H1 (cell line): ENCODE data around the gene SLC26A11. TPM values are rescaled to one million over a fixed set of nuclear protein-coding genes. Genes with fewer than 3 reads are reported as not detected.

Experiments used
- CTCF ChIA-PET: fragments of 300-600 bp; sonication (Branson Sonifier 250); formaldehyde crosslinking; loops from one replicate; lab custom pipeline; 2021; ENCODE audit not compliant: partially characterized antibody; lab: Charles Lee
- POLR2A ChIA-PET: fragments of 300-600 bp; sonication (Branson Sonifier 250); formaldehyde crosslinking; loops from one replicate; lab custom pipeline; 2021; ENCODE audit warnings: inconsistent platforms; ENCODE audit not compliant: partially characterized antibody; lab: Charles Lee
- DNase-seq, 2 experiments: peaks; one replicate each; pipeline versions ENCODE4 v3.0.0 to v3.0.0-alpha.2; 2010 to 2022; ENCODE audit warnings: low spot score in 2 of 2, low read depth in 1 of 2, mixed read lengths in 1 of 2
- FAIRE-seq: peaks from 2 replicates; lab custom pipeline; 2011; peaks lifted over from hg19 to GRCh38; lab: Jason Lieb, UNC
- H2AFZ ChIP-seq: 2 replicates; pipeline ENCODE4 v1.8.1; 2012; ENCODE audit warnings: low read length, inconsistent platforms
- H2AK5ac ChIP-seq: 2 replicates; pipeline ENCODE4 v1.6.1; 2013; ENCODE audit warnings: low read depth, low read length
- H2BK120ac ChIP-seq: replicated peaks from 2 replicates; pipeline ENCODE3; 2013; ENCODE audit warnings: low read depth, low read length, inconsistent platforms
- H2BK12ac ChIP-seq: 2 replicates; pipeline ENCODE4 v1.6.1; 2013; ENCODE audit warnings: low read depth, low read length
- H2BK15ac ChIP-seq: 2 replicates; pipeline ENCODE4 v1.6.1; 2013; ENCODE audit warnings: low read length
- H2BK20ac ChIP-seq: 2 replicates; pipeline ENCODE4 v1.6.1; 2013; ENCODE audit warnings: low read length
- H2BK5ac ChIP-seq: 2 replicates; pipeline ENCODE4 v1.6.1; 2013; ENCODE audit warnings: low read depth, low read length
- H3K14ac ChIP-seq: 2 replicates; pipeline ENCODE4 v1.6.1; 2013; ENCODE audit warnings: inconsistent platforms; ENCODE audit not compliant: insufficient read length
- H3K18ac ChIP-seq: 2 replicates; pipeline ENCODE4 v1.6.1; 2013; ENCODE audit warnings: low read length; ENCODE audit errors: extremely low read depth
- H3K23ac ChIP-seq: 2 replicates; pipeline ENCODE4 v1.6.1; 2013; ENCODE audit warnings: inconsistent platforms; ENCODE audit not compliant: insufficient read length
- H3K23me2 ChIP-seq: 2 replicates; pipeline ENCODE4 v1.6.1; 2013; ENCODE audit warnings: low read depth, low read length
- H3K27ac ChIP-seq: 2 replicates; pipeline ENCODE4 v1.6.1; 2011; ENCODE audit warnings: low read depth, low read length, inconsistent platforms
- H3K27me3 ChIP-seq, 4 experiments: replicated peaks in 1 of 4; 1 replicate in 1 of 4; 2 replicates in 3 of 4; pipeline versions ENCODE4 v1.6.1 to v1.8.1; 2011 to 2013; ENCODE audit warnings: low read length in 3 of 4, mild to moderate bottlenecking in 3 of 4, inconsistent platforms in 2 of 4, mixed read lengths in 2 of 4, moderate library complexity in 1 of 4; ENCODE audit not compliant: control insufficient read depth in 3 of 4, insufficient read depth in 3 of 4; ENCODE audit errors: extremely low read depth in 1 of 4
- H3K36me3 ChIP-seq, 4 experiments: 2 replicates each; pipeline versions ENCODE4 v1.6.1 to v1.8.1; 2011 to 2013; ENCODE audit warnings: mild to moderate bottlenecking in 4 of 4, low read length in 3 of 4, moderate library complexity in 2 of 4, control low read depth in 1 of 4, inconsistent platforms in 1 of 4; ENCODE audit not compliant: insufficient read depth in 4 of 4, control insufficient read depth in 2 of 4
- H3K4ac ChIP-seq: replicated peaks from 2 replicates; pipeline ENCODE3; 2013; ENCODE audit warnings: low read length, low read depth, mixed read lengths, inconsistent platforms; ENCODE audit not compliant: insufficient read length
- H3K4me1 ChIP-seq, 4 experiments: replicated peaks in 1 of 4; 1 replicate in 1 of 4; 2 replicates in 3 of 4; pipeline versions ENCODE4 v1.6.1 to v1.8.1; 2011 to 2013; ENCODE audit warnings: low read length in 3 of 4, inconsistent platforms in 2 of 4, mixed read lengths in 1 of 4; ENCODE audit not compliant: insufficient read depth in 4 of 4, control insufficient read depth in 3 of 4
- H3K4me2 ChIP-seq, 2 experiments: 2 replicates each; pipeline versions ENCODE4 v1.6.1 to v1.8.1; 2011 to 2013; ENCODE audit warnings: low read depth in 2 of 2, low read length in 2 of 2, control low read depth in 1 of 2, inconsistent platforms in 1 of 2, mild to moderate bottlenecking in 1 of 2; ENCODE audit not compliant: insufficient read depth in 1 of 2
- H3K4me3 ChIP-seq, 4 experiments: fragments of 200-600, 300-600 bp in 1 of 4; sonication (generic), shearing (Covaris generic), sonication (Bioruptor Twin) in 1 of 4; 2 replicates each; pipeline versions ENCODE4 v1.5.1 to v1.8.1; 2011 to 2016; ENCODE audit warnings: low read length in 4 of 4, low read depth in 3 of 4, control low read depth in 2 of 4, inconsistent platforms in 2 of 4, mild to moderate bottlenecking in 2 of 4, mixed read lengths in 1 of 4, moderate library complexity in 1 of 4; ENCODE audit not compliant: insufficient read depth in 2 of 4; ENCODE audit errors: extremely low read depth in 1 of 4
- H3K56ac ChIP-seq: replicated peaks from 2 replicates; pipeline ENCODE3; 2013; ENCODE audit warnings: low read depth, mild to moderate bottlenecking, mixed read lengths, low read length, inconsistent platforms; ENCODE audit not compliant: insufficient read length
- H3K79me1 ChIP-seq: 2 replicates; pipeline ENCODE4 v1.6.1; 2013; ENCODE audit warnings: low read depth, low read length, control low read depth
- H3K79me2 ChIP-seq, 2 experiments: 2 replicates each; pipeline versions ENCODE4 v1.6.1 to v1.8.1; 2012 to 2013; ENCODE audit warnings: low read length in 2 of 2, mild to moderate bottlenecking in 2 of 2, inconsistent platforms in 1 of 2; ENCODE audit not compliant: insufficient read depth in 2 of 2, control insufficient read depth in 1 of 2
- H3K9ac ChIP-seq, 4 experiments: replicated peaks in 1 of 4; 1 replicate in 1 of 4; 2 replicates in 3 of 4; pipeline versions ENCODE4 v1.6.1 to v1.8.1; 2011 to 2013; ENCODE audit warnings: low read depth in 3 of 4, low read length in 3 of 4, control low read depth in 2 of 4, mild to moderate bottlenecking in 2 of 4, moderate library complexity in 2 of 4, inconsistent platforms in 1 of 4; ENCODE audit errors: extremely low read depth in 1 of 4
- H3K9me3 ChIP-seq, 2 experiments: 2 replicates each; pipeline versions ENCODE4 v1.6.1 to v1.8.1; 2012 to 2013; ENCODE audit warnings: mild to moderate bottlenecking in 2 of 2, moderate library complexity in 2 of 2, control low read depth in 1 of 2, inconsistent platforms in 1 of 2, low read depth in 1 of 2, low read length in 1 of 2, mixed read lengths in 1 of 2; ENCODE audit not compliant: insufficient read depth in 2 of 2
- H4K20me1 ChIP-seq, 2 experiments: replicated peaks in 1 of 2; 2 replicates each; pipeline versions ENCODE3 to v1.8.1; 2011 to 2013; ENCODE audit warnings: inconsistent platforms in 2 of 2, low read length in 2 of 2, mild to moderate bottlenecking in 1 of 2; ENCODE audit not compliant: insufficient read depth in 2 of 2, control insufficient read depth in 1 of 2
- H4K5ac ChIP-seq: 2 replicates; pipeline ENCODE4 v1.6.1; 2013; ENCODE audit warnings: low read length, low read depth, mixed read lengths, inconsistent platforms; ENCODE audit not compliant: insufficient read length
- H4K8ac ChIP-seq: 2 replicates; pipeline ENCODE4 v1.8.0; 2013; ENCODE audit warnings: mild to moderate bottlenecking, moderate library complexity, low read length, inconsistent platforms; ENCODE audit not compliant: insufficient read depth; ENCODE audit errors: extremely low read depth
- H4K91ac ChIP-seq: replicated peaks from 2 replicates; pipeline ENCODE3; 2013; ENCODE audit warnings: low read length, mixed read lengths, inconsistent platforms; ENCODE audit not compliant: insufficient read length
- WGBS, 2 experiments: shearing (Covaris generic) in 1 of 2; methylation state at CpG; one replicate each; pipeline versions ENCODE4 v1.1.6 to v1.1.7; 2013 to 2015; ENCODE audit warnings: low lambda C conversion rate in 2 of 2, mixed read lengths in 2 of 2, inconsistent platforms in 1 of 2, low coverage in 1 of 2, missing lambda C conversion rate in 1 of 2; ENCODE audit not compliant: insufficient replicate concordance in 2 of 2, insufficient coverage in 1 of 2, insufficient read length in 1 of 2; ENCODE audit errors: extremely low coverage in 1 of 2, missing lambda C conversion rate in 1 of 2; 5-methylcytosine and 5-hydroxymethylcytosine counted together
- polyA plus RNA-seq, 7 experiments: library from polyadenylated mRNA; depleted of rRNA in 3 of 7; stranded (reverse) in 5 of 7; unstranded in 2 of 7; fragments of >200 nt in 5 of 7; fragments of 200-250 nt in 2 of 7; gene quantifications; 1 replicate in 5 of 7; 2 replicates in 1 of 7; 4 replicates in 1 of 7; pipeline versions ENCODE4 v1.2.1 to v1.2.3, GENCODE V29; 2011 to 2013; ENCODE audit warnings: missing spikeins in 2 of 7, mixed read lengths in 2 of 7
- total RNA-seq: library from RNA; stranded (reverse); fragmentation: NEBNext Ultra II Directional; extraction: Animal tissue kit (Norgen Biotek cat#: 25700); gene quantifications from 2 replicates; pipeline ENCODE4 v1.2.1, GENCODE V29; 2021

SLC26A11 gene
- total and polyA plus RNA-seq, 2 of the 8 experiments (the other 6 are each of a cell fraction or from before 2014, with no cell fraction given), result 15.5 to 25.9 TPM

GRCh38 chr17:80182845-80183223 is 37.4 kb upstream of the SLC26A11 start:
- no peak overlapping the region for H2AK5ac ChIP-seq
- no peaks in the 10 kb centered on the region for H3K9me3 ChIP-seq
- H3K79me1 ChIP-seq, result no peaks in the 10 kb centered on the region; the same call in 1 of the 2 replicates
- no peak overlapping the region for H2BK5ac ChIP-seq
- H3K56ac ChIP-seq, result no peak overlapping the region
- WGBS, 2 experiments, result 93% methylated on average over 12 of the region's 12 CpGs; no CpG with 5 or more reads in 1 of the 2 experiments
- 0 out of 2 replicates have a peak overlapping the region, but pooled peaks have one; percentile 15 for H4K8ac ChIP-seq
- no peak overlapping the region for H3K23ac ChIP-seq
- no peak overlapping the region for H2BK15ac ChIP-seq
- no peaks in the 10 kb centered on the region for H4K20me1 ChIP-seq
- CTCF ChIA-PET, result interaction anchor here (0.5 to 8.9 kb wide), 13 partner anchors 9 to 182 kb away, joined by 3 to 73 read pairs (median 5); no protein-coding TSS in a partner anchor
- H3K27me3 ChIP-seq, result no peaks in the 10 kb centered on the region
- H3K79me2 ChIP-seq, result no peaks in the 10 kb centered on the region
- no peak overlapping the region for H3K18ac ChIP-seq
- H2BK20ac ChIP-seq, result no peak overlapping the region
- H3K36me3 ChIP-seq, result no peaks in the 10 kb centered on the region
- H3K23me2 ChIP-seq, result no peaks in the 10 kb centered on the region
- no peak overlapping the region for H4K5ac ChIP-seq
- no peak overlapping the region for H3K4me2 ChIP-seq
- H3K4me1 ChIP-seq, result no peaks in the 10 kb centered on the region
- no peak overlapping the region for H3K14ac ChIP-seq
- H4K91ac ChIP-seq, result no peak overlapping the region
- no peak overlapping the region for H3K27ac ChIP-seq
- H3K4ac ChIP-seq, result no peak overlapping the region
- POLR2A ChIA-PET, result interaction anchor here (1.1 kb wide), 1 partner anchor 19 kb away, joined by 4 read pairs; no protein-coding TSS in a partner anchor
- DNase-seq (no peak), FAIRE-seq (no peak)
- no peak overlapping the region for H2BK12ac ChIP-seq
- H3K4me3 ChIP-seq, result no peak overlapping the region
- H2BK120ac ChIP-seq, result no peak overlapping the region
- H3K9ac ChIP-seq, result no peak overlapping the region
- H2AFZ ChIP-seq, result no peak overlapping the region; the same call in 1 of the 2 replicates
